GM12872 (cell line): ENCODE measurements around the gene SVOP.

Experiments
- CTCF ChIP-seq: IDR thresholded peaks from 3 replicates; pipeline ENCODE4 v1.5.1; 2011; ENCODE audit warnings: low read depth, mild to moderate bottlenecking, low read length, moderate library complexity; ENCODE audit not compliant: insufficient read depth

SVOP gene

GRCh38 chr12:108899145-108899544 is 121.7 kb downstream of the SVOP start:
- no peak for TF ChIP-seq CTCF

GRCh38 chr12:108896817-108897216 is 124.1 kb downstream of the SVOP start:
- TF ChIP-seq CTCF = no peak

GRCh38 chr12:108896336-108896735 is 124.5 kb downstream of the SVOP start:
- no peak for TF ChIP-seq CTCF

- no peak for TF ChIP-seq CTCF
Observed at GRCh38 chr12:108895220-108895802, 125.6 kb downstream of the SVOP start.

- no peak for TF ChIP-seq CTCF
Observed at GRCh38 chr12:108890208-108890607, 130.7 kb downstream of the SVOP start.

- TF ChIP-seq CTCF = no peak
Observed at GRCh38 chr12:108888031-108888430, 132.8 kb downstream of the SVOP start.

GRCh38 chr12:108886873-108887629 is 133.8 kb downstream of the SVOP start:
- TF ChIP-seq CTCF = no peak
